Measurements from ENCODE around the gene TMEM39A. TPM values are rescaled to one million over a fixed set of nuclear protein-coding genes. Genes with fewer than 3 reads are reported as not detected.

The TMEM39A gene
- total RNA-seq, 4 donors from 2014 or later = 21.0 to 29.8 (median 27.5) TPM

DNA sequence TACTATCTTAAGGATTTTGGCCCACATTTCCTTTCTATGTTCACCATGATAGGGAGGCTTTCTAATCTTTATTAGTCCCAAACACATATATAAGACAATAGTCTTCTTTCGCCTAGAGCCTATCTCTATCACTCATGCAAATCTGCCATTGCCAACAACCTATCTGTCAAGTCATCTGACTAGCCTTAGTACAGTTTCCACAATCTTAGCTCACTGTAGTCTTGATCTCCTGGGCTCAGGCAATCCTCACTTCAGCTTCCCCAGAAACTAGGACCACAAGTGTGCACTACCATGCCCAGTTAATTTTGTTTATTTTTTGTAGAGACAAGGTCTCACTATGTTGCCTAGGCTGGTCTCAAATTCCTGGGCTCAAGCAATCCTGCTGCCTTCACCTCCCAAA is 6.9 kb downstream of the TMEM39A start:
- Histone ChIP-seq H3K9me3 (no peaks in the 10 kb centered on the region), H3K4me1 (peaks cover 17% of the 10 kb centered on the region), H3K27ac (no peak overlapping the region), H3K4me3 (no peak overlapping the region), H3K27me3 (no peaks in the 10 kb centered on the region), H3K36me3 (peaks cover 78% of the 10 kb centered on the region)
- TF ChIP-seq CTCF (IDR thresholded peaks at IDR 0.05) = no peak
- TF ChIP-seq POLR2A (IDR thresholded peaks at IDR 0.05) = no peak
- no peak for TF ChIP-seq EP300 (IDR thresholded peaks at IDR 0.05)
- no peak for TF ChIP-seq POLR2AphosphoS5 (IDR thresholded peaks at IDR 0.05)
- WGBS = 100% methylated on average over 1 of the region's 1 CpG
- DNase-seq (ENCODE audit: low spot score in 2 of 2) = no peak

DNA sequence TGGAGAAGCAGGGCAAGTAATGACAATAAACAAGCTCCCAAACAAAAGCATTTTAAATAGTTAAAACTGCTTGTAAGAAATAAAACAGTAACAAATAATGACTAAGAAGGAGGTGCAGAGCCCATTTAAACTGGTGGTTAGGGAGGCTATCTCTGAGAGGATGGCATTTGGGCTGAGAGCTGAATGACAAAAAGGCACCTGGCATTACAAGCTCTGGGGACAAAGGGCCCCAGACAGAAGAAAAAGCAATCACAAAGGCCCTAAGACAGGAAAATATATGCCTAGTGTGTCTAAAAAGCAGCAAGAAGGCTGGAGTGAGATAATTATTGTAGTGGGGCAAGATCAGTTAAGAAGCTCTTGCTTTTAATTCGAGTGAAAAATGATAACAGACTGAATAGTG is 9.6 kb downstream of the TMEM39A start:
- WGBS = 85% methylated on average over 1 of the region's 1 CpG
- Histone ChIP-seq H3K4me1 (peaks cover 3% of the 10 kb centered on the region), H3K27ac (no peak overlapping the region), H3K9me3 (no peaks in the 10 kb centered on the region), H3K4me3 (no peak overlapping the region), H3K27me3 (no peaks in the 10 kb centered on the region), H3K36me3 (peaks cover 87% of the 10 kb centered on the region)
- TF ChIP-seq CTCF (IDR thresholded peaks at IDR 0.05) (no peak), POLR2A (IDR thresholded peaks at IDR 0.05) (no peak), POLR2AphosphoS5 (IDR thresholded peaks at IDR 0.05) (no peak), EP300 (IDR thresholded peaks at IDR 0.05) (no peak)
- no peak for DNase-seq (ENCODE audit: low spot score in 2 of 2)

DNA sequence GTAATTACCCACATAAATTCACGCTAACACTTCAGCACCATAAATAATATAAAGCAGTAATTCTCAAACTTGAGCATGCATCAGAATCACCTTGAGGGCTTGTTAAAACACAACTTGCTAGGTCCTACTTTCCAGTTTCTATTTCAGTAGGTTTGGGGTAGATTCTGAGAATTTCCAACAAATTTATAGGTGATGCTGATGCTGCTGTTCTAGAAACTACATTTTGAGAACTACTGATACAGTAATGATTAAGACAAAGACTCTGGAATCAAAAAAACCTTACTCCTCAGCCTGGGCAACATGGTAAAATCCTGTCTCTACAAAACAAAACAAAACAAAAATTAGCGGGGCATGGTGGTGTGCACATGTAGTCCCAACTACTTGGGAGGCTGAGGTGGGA is 18.8 kb downstream of the TMEM39A start:
- no peak for DNase-seq (ENCODE audit: low spot score in 2 of 2)
- TF ChIP-seq POLR2A (IDR thresholded peaks at IDR 0.05) = no peak
- no peak for TF ChIP-seq CTCF (IDR thresholded peaks at IDR 0.05)
- no peak for TF ChIP-seq EP300 (IDR thresholded peaks at IDR 0.05)
- H3K9me3 ChIP-seq = no peaks in the 10 kb centered on the region
- WGBS = 93% methylated on average over 2 of the region's 2 CpGs
- H3K4me1 ChIP-seq = no peaks in the 10 kb centered on the region
- no peaks in the 10 kb centered on the region for H3K27me3 ChIP-seq
- H3K4me3 ChIP-seq = no peak overlapping the region
- H3K36me3 ChIP-seq = peaks cover 66% of the 10 kb centered on the region
- H3K27ac ChIP-seq = no peak overlapping the region

- TF ChIP-seq EP300 (IDR thresholded peaks at IDR 0.05) (no peak), CTCF (IDR thresholded peaks at IDR 0.05) (no peak), POLR2A (IDR thresholded peaks at IDR 0.05) (no peak)
- Histone ChIP-seq H3K27me3 (no peaks in the 10 kb centered on the region), H3K36me3 (peaks cover 54% of the 10 kb centered on the region), H3K9me3 (no peaks in the 10 kb centered on the region), H3K4me1 (no peaks in the 10 kb centered on the region), H3K4me3 (no peak overlapping the region), H3K27ac (no peak overlapping the region)
- DNase-seq (ENCODE audit: low spot score in 2 of 2) = no peak
Measured at GRCh38 chr3:119443179-119443578, 20.2 kb downstream of the TMEM39A start.

DNA sequence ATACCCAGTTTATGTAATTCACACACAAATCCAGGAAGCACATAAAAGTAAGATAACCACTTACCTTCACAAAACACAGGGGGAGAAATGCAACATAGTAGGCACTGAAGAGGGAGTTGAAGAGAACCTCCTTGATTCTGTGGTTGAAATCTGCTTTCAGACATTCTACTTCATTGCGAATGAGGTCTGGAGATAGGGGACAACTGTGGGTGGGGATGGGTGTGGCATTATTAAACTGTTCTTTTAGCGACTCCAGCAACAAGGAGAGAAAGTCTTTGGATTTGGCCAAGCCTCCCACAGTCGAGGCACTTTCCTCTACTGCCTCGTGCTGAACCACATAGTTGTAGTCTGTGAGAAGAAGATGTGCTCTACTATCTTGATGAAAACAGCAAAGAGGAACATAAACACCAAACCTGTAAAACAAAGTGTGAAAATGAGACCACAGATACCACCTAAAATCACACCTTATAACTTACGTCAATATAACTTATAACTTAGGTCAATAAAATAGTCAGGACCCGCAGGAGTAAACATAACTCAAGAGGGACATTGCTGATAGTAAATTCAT is 25.6 kb downstream of the TMEM39A start:
- no peak for TF ChIP-seq POLR2AphosphoS5 (IDR thresholded peaks at IDR 0.05)
- TF ChIP-seq POLR2A (IDR thresholded peaks at IDR 0.05) = no peak
- no peak for TF ChIP-seq EP300 (IDR thresholded peaks at IDR 0.05)
- TF ChIP-seq CTCF (IDR thresholded peaks at IDR 0.05) = no peak
- Histone ChIP-seq H3K27me3 (no peaks in the 10 kb centered on the region), H3K36me3 (peaks cover 63% of the 10 kb centered on the region), H3K9me3 (no peaks in the 10 kb centered on the region), H3K4me3 (no peak overlapping the region), H3K27ac (no peak overlapping the region), H3K4me1 (no peaks in the 10 kb centered on the region)
- WGBS = 87% methylated on average over 6 of the region's 6 CpGs
- DNase-seq (ENCODE audit: low spot score in 2 of 2) = no peak
